Endothelial cell of umbilical vein (primary cell): ENCODE results near the gene TDRD7. TPM values are rescaled to one million over a fixed set of nuclear protein-coding genes. Genes with fewer than 3 reads are reported as not detected.

Experiments used
- BruUV-seq: library from RNA; stranded (reverse); fragments of 400-500 nt; replicated peaks from 2 replicates; lab custom pipeline; 2021; lab: Mats Ljungman, UMichigan
- CTCF ChIA-PET: fragments of 300-600, 350-600 bp; sonication (Branson Sonifier 250); formaldehyde crosslinking; loops from one replicate; lab custom pipeline; 2021; ENCODE audit warnings: antibody characterized with exemption, inconsistent platforms; lab: Charles Lee
- POLR2A ChIA-PET: fragments of 300-600, 350-600 bp; sonication (Branson Sonifier 250); formaldehyde crosslinking; loops from one replicate; lab custom pipeline; 2021; ENCODE audit warnings: antibody characterized with exemption, inconsistent platforms; lab: Charles Lee
- DNase-seq: peaks from one replicate; pipeline ENCODE4 v3.0.0-alpha.2; 2011; ENCODE audit warnings: low read depth, low spot score
- FAIRE-seq: peaks from 2 replicates; lab custom pipeline; 2011; peaks lifted over from hg19 to GRCh38; lab: Jason Lieb, UNC
- H2AFZ ChIP-seq: 2 replicates; pipeline ENCODE4 v1.6.0; 2012; ENCODE audit warnings: low read depth, low read length, control low read depth, inconsistent platforms
- H3K27ac ChIP-seq: 2 replicates; pipeline ENCODE4 v1.5.1; 2011; ENCODE audit warnings: low read depth, mild to moderate bottlenecking, control low read depth, low read length, moderate library complexity; ENCODE audit not compliant: insufficient read depth
- H3K27me3 ChIP-seq, 2 experiments: 2 replicates each; pipeline versions ENCODE4 v1.6.0 to v1.6.1; 2011; ENCODE audit warnings: low read length in 2 of 2, mixed read lengths in 1 of 2; ENCODE audit not compliant: control insufficient read depth in 2 of 2, insufficient read depth in 2 of 2
- H3K36me3 ChIP-seq, 2 experiments: 2 replicates in 1 of 2; 3 replicates in 1 of 2; pipeline ENCODE4 v1.5.1; 2011; ENCODE audit warnings: low read length in 2 of 2, mild to moderate bottlenecking in 1 of 2, moderate library complexity in 1 of 2; ENCODE audit not compliant: control insufficient read depth in 2 of 2, insufficient read depth in 2 of 2; ENCODE audit errors: extremely low read depth in 1 of 2
- H3K4me1 ChIP-seq: 3 replicates; pipeline ENCODE4 v1.5.1; 2011; ENCODE audit warnings: mild to moderate bottlenecking, low read length; ENCODE audit not compliant: control insufficient read depth, insufficient read depth; ENCODE audit errors: extremely low read depth
- H3K4me2 ChIP-seq: 2 replicates; pipeline ENCODE4 v1.6.1; 2011; ENCODE audit warnings: low read length, control low read depth, mixed read lengths; ENCODE audit not compliant: insufficient read depth
- H3K4me3 ChIP-seq, 3 experiments: fragments of 200-600 bp in 1 of 3; sonication (generic), shearing (Covaris generic) in 1 of 3; replicated peaks in 1 of 3; 2 replicates each; pipeline ENCODE4 v1.5.1; 2011 to 2016; ENCODE audit warnings: control low read depth in 3 of 3, low read length in 3 of 3, mild to moderate bottlenecking in 2 of 3, inconsistent platforms in 1 of 3, low read depth in 1 of 3, moderate library complexity in 1 of 3; ENCODE audit not compliant: insufficient read depth in 1 of 3
- H3K79me2 ChIP-seq: 2 replicates; pipeline ENCODE4 v1.6.0; 2012; ENCODE audit warnings: low read length, inconsistent platforms; ENCODE audit not compliant: control insufficient read depth, insufficient read depth
- H3K9ac ChIP-seq: replicated peaks from 2 replicates; pipeline ENCODE3; 2011; ENCODE audit warnings: low read length, control low read depth; ENCODE audit not compliant: insufficient read depth; ENCODE audit errors: extremely low read depth
- H3K9me1 ChIP-seq: replicated peaks from 3 replicates; pipeline ENCODE4 v1.6.0; 2011; ENCODE audit warnings: mild to moderate bottlenecking, low read length; ENCODE audit not compliant: control insufficient read depth, insufficient read depth; ENCODE audit errors: extremely low read depth
- H3K9me3 ChIP-seq: replicated peaks from 2 replicates; pipeline ENCODE4 v1.5.1; 2012; ENCODE audit warnings: low read length, inconsistent platforms; ENCODE audit not compliant: control insufficient read depth, insufficient read depth
- H4K20me1 ChIP-seq: replicated peaks from 2 replicates; pipeline ENCODE3; 2011; ENCODE audit warnings: mild to moderate bottlenecking, low read length; ENCODE audit not compliant: control insufficient read depth, insufficient read depth; ENCODE audit errors: extremely low read depth
- EZH2 ChIP-seq: IDR thresholded peaks from 2 replicates; pipeline ENCODE4 v1.6.1; 2012; ENCODE audit warnings: borderline replicate concordance, low read depth, mild to moderate bottlenecking, moderate library complexity, low read length, inconsistent platforms; ENCODE audit not compliant: severe bottlenecking
- FOS ChIP-seq: IDR thresholded peaks from 2 replicates; pipeline ENCODE4 v1.6.1; 2011; ENCODE audit warnings: mild to moderate bottlenecking, low read length, moderate library complexity, borderline replicate concordance; ENCODE audit not compliant: insufficient read depth
- MYC ChIP-seq: IDR thresholded peaks from one replicate; pipeline ENCODE4 v1.6.1; 2011; ENCODE audit warnings: mild to moderate bottlenecking, low read depth, low read length
- POLR2A ChIP-seq: IDR thresholded peaks from 2 replicates; pipeline ENCODE4 v1.6.1; 2012; ENCODE audit warnings: low read depth, mild to moderate bottlenecking, control low read depth, low read length
- POLR2AphosphoS5 ChIP-seq: IDR thresholded peaks from 2 replicates; pipeline ENCODE4 v1.6.1; 2012; ENCODE audit warnings: low read depth, mild to moderate bottlenecking, control low read depth, low read length, moderate library complexity; ENCODE audit not compliant: insufficient read depth
- dilution Hi-C: fragments of 300-500 bp; cut with MboI; formaldehyde crosslinking; loops from one replicate; pipeline ENCODE4 v1.15.0; 2019; ENCODE audit warnings: low sequenced_read_pairs; ENCODE audit not compliant: extremely low pct_ligation_motif_present
- intact Hi-C: fragments of 100-400 bp; cut with micrococcal nuclease; formaldehyde crosslinking; loops from one replicate; pipeline ENCODE4 v1.10.0; 2022
- polyA plus RNA-seq, 4 experiments: library from polyadenylated mRNA; depleted of rRNA in 3 of 4; stranded (reverse) in 3 of 4; unstranded in 1 of 4; fragments of >200 nt; gene quantifications; 2 replicates each; pipeline versions ENCODE4 v1.2.1 to v1.2.3, GENCODE V29; 2011 to 2012; ENCODE audit warnings: missing spikeins in 1 of 4
- total RNA-seq: library from RNA; stranded (reverse); gene quantifications from 2 replicates; pipeline ENCODE4 v1.2.3, GENCODE V29; 2021
- TF ChIP-seq, protein P1 (sequence below): IDR thresholded peaks from 2 replicates; pipeline ENCODE4 v1.6.1; 2011; ENCODE audit not compliant: insufficient read depth, insufficient read length
- TF ChIP-seq, protein P2 (sequence below), 2 donors: IDR thresholded peaks; 1 replicate in 1 of 2; 2 replicates in 1 of 2; pipeline ENCODE4 v1.5.1; 2011; ENCODE audit warnings: low read length in 2 of 2, mild to moderate bottlenecking in 2 of 2, moderate library complexity in 2 of 2, control low read depth in 1 of 2, inconsistent platforms in 1 of 2, low read depth in 1 of 2; ENCODE audit not compliant: insufficient read depth in 1 of 2; ENCODE audit errors: extremely low read depth in 1 of 2

TDRD7 gene
- total and polyA plus RNA-seq, 2 donors (not counting 3 experiments of a cell fraction or from before 2014, with no cell fraction given) = 4.9 to 11.5 TPM

DNA sequence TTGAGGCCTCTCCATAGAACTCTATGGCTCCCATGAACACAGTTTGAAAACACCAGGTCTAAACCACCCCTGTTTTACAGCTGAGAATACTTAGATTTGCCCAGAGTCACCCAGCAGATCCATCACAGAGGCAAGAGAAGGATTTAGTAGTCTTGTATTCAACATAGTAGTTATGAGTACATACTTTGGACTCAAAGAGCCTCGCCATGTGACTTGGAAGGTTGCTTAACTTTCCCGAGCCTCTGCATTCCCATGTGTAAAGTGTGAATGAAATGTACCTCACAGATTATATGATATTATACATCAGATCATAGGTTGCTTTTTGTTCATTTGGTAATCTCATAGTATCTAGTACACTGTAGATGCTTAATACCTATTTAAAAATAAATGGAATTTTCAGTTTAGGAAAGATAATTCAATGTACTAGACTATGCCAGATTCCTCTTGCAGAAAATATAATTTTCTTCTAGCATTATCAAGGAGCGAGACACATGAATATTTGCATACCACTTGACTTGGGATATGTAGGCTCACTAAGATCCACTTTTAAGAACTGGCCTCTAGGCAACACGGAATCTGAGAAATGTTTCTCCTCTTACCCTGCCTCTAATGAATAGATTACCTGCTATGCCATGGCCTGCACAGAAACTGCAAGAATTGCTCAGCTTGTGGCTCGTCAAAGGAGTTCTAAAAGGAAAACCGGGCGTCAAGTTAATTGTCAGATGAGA lies 18.6 kb downstream of the TDRD7 start:
- intact Hi-C loops = no loop called here

More for the DNA sequence above, 18.6 kb downstream of the TDRD7 start:
- no peak overlapping the region for H2AFZ ChIP-seq
- no TSS peak for BruUV-seq
- DNase-seq = no peak
- H3K4me1 ChIP-seq = no peaks in the 10 kb centered on the region
- no peaks in the 10 kb centered on the region for H3K9me1 ChIP-seq
- no peak overlapping the region for H3K4me3 ChIP-seq
- no peaks in the 10 kb centered on the region for H4K20me1 ChIP-seq
- H3K4me2 ChIP-seq = no peak overlapping the region
- TF ChIP-seq MYC (no peak), POLR2AphosphoS5 (no peak), FOS (no peak), POLR2A (no peak), EZH2 (no peak)
- TF ChIP-seq, protein P1, sequence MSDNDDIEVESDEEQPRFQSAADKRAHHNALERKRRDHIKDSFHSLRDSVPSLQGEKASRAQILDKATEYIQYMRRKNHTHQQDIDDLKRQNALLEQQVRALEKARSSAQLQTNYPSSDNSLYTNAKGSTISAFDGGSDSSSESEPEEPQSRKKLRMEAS = no peak
- TF ChIP-seq, protein P2, sequence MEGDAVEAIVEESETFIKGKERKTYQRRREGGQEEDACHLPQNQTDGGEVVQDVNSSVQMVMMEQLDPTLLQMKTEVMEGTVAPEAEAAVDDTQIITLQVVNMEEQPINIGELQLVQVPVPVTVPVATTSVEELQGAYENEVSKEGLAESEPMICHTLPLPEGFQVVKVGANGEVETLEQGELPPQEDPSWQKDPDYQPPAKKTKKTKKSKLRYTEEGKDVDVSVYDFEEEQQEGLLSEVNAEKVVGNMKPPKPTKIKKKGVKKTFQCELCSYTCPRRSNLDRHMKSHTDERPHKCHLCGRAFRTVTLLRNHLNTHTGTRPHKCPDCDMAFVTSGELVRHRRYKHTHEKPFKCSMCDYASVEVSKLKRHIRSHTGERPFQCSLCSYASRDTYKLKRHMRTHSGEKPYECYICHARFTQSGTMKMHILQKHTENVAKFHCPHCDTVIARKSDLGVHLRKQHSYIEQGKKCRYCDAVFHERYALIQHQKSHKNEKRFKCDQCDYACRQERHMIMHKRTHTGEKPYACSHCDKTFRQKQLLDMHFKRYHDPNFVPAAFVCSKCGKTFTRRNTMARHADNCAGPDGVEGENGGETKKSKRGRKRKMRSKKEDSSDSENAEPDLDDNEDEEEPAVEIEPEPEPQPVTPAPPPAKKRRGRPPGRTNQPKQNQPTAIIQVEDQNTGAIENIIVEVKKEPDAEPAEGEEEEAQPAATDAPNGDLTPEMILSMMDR (IDR thresholded peaks at IDR 0.05; ENCODE audit: extremely low read depth in 1 of 2, insufficient read depth in 1 of 2, low read depth in 1 of 2, low read length in 2 of 2) = no peak
- H3K27me3 ChIP-seq = no peaks in the 10 kb centered on the region
- no peak for FAIRE-seq
- ChIA-PET POLR2A (no interaction called here), CTCF (interaction anchor here (1.0 to 1.4 kb wide), 6 partner anchors 11 to 185 kb away, joined by 3 to 6 read pairs (median 3); no protein-coding TSS in a partner anchor)
- peaks cover 0 to 4% of the 10 kb centered on the region in 2 experiments for H3K36me3 ChIP-seq
- no peaks in the 10 kb centered on the region for H3K9me3 ChIP-seq
- no peak overlapping the region for H3K9ac ChIP-seq
- H3K79me2 ChIP-seq = no peaks in the 10 kb centered on the region
- no peak overlapping the region for H3K27ac ChIP-seq
- dilution Hi-C loops = no loop called here
